ENCODE results near the gene SNRNP70.
"Not testable (repeated sequence)": the region's sequence is repeated elsewhere in the genome, so short reads cannot be mapped to it uniquely, and the experiment has no call there.

SNRNP70 gene

DNA sequence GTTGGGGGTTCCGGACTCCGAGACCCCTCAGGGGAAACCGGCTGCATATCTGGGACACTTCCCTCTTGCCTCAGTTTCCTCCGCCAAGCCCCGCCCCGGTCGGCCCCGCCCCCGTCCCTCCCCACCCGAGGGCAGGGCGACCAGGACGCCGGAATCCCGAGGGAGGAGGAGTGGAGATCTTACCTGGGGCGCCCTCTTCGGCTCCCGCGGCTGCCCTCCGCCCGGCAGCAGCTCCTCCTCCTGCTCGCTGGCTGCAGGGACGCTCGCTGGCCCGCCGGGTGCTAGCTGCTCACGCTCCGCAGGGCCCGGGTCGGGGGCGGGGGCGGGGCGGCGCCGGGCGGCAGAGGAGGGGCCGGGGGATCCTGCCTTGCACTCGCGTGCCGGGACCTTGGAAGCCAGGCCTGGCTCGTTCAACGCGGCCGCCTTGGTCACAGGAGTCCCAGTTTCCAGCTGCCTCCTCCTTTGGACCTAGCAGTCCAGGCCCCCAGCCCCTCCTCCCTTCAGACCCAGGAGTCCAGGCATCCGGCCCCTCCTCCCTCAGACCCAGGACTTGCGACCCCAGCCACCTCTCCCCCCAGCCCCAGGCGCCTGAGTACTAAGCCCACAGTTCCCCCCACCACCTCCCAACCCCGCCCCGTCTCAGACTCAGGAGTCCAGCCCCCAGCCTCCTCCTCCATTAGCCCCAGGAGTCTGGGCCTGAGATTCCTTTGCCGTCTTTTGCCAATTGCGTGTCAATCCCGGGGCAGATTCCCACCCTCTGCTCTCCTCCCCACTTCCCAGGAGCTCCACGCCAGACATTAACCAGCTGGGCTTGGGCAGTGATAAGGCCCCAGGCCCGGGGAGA, 20.3 kb upstream of the SNRNP70 start, which contains the start of gene NTF4:
NTF4 (minus strand) TSS at position 51 of the 844 bp plus-strand sequence. CDS start 2,821 bp downstream, outside the sequence.
- no peak for DNase-seq
- ATAC-seq: no peak

DNA sequence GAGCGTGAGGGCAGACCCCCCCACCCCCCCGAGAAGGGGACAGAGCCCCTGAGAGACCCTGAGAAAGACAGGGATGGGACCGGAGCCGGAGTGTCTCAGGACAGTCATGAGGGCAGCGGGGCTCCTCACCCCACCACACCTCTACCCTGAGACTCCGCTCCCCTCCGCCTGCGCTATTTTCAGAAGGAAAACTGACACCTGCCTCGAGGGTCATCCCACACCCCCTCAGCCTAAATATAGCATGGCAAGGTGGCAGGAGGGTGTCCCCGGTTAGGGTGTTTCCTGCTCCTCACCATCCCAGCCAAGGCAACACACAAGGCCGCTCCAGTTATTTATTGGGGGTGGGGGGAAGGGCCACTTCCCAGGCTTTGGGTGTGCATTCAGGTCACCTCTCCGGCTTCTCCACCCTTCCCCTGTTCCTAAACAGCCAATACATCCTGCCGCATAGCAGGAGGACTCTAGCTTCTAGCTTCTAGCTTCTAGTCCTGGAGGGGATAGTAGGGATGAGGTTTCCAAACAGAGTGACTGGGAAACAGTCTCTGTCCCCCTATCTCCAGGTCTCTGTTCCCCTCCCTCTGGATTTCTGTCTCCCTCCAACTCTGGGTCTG, 19.2 kb upstream of the SNRNP70 start:
- ATAC-seq: no peak
- no peak for DNase-seq

DNA sequence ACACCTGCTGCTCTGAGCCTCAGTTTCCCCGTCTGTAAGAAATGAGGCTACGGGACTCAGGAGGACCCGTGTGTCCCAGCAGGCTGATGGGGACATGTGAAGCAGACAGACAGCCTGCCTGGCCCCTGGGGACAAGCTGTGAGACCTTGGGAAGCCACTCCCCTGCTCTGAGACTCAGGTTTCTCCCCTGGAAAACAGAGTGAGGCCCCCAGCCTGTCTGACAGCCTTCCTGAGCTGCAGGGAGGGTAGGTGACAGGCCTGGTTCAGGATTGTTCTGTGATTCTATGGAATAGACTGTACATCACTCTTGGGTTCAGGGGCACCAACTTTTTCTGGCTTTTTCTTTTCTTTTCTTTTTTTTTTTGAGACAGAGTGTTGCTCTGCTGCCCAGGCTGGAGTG, 17.7 kb upstream of the SNRNP70 start:
- DNase-seq: no peak
- ATAC-seq: no peak

DNA sequence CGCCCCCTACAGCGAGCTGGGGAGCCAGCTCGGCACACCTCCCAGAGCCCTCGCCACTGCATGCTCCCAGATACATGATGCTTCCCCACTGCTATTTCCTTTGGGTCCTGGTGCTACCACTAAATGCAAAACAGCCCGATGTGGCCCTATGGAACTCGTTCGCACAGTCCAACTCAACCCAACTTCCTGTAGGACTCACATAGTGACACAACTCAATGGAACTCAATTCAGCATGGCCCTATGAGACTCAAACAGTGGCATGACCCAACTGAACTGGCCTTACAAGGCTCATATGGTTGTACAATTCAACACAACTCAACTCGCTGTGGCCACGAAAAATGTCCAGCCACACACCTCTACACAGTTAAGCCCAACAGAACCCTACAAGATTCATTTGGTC, 16.2 kb upstream of the SNRNP70 start:
- no peak for ATAC-seq
- DNase-seq: no peak

DNA sequence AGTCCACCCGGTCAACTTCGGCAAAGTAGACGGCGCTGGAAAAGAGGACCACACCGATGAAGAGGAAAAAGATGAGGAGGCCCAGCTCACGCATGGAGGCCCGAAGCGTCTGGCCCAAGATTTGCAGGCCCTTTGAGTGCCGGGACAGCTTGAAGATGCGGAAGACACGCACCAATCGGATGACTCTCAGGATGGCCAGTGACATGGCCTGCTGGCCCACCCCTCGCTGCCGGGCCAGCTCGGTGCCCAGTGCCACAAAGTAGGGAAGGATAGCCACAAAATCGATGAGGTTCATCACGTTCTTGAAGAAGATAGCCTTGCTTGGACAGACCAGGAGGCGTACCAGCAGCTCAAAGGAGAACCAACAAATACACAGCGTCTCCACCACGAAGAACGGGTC, 14.8 kb upstream of the SNRNP70 start:
- no peak for ATAC-seq

DNA sequence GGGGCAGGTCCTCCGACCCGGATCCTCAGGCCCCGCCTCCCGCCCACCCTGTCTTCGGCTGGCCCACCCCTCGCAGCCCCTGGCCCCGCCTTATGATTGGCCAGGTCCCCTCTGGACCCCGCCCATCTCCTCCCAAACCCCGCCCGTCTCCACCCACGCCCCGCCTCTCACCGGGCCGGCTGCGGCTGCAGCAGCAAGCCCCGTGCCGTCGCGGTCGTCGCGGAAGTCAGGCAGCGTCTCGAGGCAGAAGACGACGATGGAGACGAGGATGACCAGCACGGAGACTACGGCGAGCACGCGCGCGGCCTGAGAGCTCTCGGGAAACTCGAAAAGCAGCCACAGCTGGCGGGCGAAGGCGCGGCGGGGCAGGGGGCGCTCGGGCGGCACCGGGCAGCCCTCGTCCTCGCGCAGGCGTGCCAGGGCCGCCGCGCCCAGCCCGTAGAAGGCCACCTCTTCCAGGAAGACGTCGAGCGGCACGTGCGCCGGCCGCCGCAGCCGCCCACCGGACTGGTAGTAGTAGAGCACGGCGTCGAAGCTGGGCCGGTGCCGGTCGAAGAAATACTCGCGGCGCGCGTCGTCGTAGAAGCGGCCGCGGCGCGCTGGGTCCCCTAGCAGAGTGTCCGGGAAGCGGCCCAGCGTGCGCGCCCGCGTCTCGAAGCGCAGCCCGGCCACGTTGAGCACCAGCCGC, 13.2 kb upstream of the SNRNP70 start:
- no peak for ATAC-seq
- peak; percentile 30 for DNase-seq

More for the DNA sequence above, 14.8 kb upstream of the SNRNP70 start:
- DNase-seq: no peak

- DNase-seq (peak; percentile 28), ATAC-seq (no peak)
Observed at GRCh38 chr19:49073514-49074378, 11.5 kb upstream of the SNRNP70 start.

GRCh38 chr19:49074869-49075268, 10.4 kb upstream of the SNRNP70 start:
- ATAC-seq, DNase-seq: not testable (repeated sequence)

- no peak for DNase-seq
- ATAC-seq: no peak
Observed at GRCh38 chr19:49080392-49080791, 4.9 kb upstream of the SNRNP70 start.

DNA sequence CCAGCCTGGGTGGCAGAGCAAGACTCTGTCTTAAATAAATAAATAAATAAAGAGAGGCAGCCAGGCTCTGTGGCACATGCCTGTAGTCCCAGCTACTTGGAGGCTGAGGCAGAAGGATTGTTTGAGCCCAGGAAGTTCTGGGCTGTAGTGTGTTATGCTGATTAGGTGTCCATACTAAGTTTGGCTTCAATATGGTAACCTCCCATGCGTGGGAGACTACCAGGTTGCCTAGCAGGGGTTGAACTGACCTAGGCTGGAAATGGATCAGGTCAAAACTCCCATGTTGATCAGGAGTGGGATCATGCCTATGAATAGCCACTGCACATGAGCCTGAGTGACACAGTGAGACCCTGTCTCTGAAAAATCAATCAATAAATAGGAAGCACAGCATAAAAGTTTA, 4.0 kb upstream of the SNRNP70 start:
- no peak for DNase-seq
- ATAC-seq: no peak

GRCh38 chr19:49084206-49085019, 838 bp upstream of the SNRNP70 start:
- DNase-seq (no peak), ATAC-seq (no peak)

- no peak for ATAC-seq
Observed at GRCh38 chr19:49085868-49086232, 599 bp downstream of the SNRNP70 start.

DNA sequence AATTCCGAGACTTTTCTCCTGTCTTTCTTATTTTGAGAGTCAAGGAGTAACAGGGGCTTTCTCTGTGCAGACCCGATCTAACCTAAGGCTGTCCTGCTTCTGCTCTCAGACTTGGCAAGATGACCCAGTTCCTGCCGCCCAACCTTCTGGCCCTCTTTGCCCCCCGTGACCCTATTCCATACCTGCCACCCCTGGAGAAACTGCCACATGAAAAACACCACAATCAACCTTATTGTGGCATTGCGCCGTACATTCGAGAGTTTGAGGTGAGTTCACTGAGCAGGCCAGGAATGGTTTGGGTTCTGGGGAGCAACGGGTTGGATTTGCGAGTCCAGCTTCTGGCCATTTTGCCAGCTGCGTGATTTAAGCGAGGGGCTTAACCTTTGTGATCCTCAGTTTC, 1.0 kb downstream of the SNRNP70 start:
- no peak for DNase-seq
- ATAC-seq: no peak

More at GRCh38 chr19:49085868-49086232, 599 bp downstream of the SNRNP70 start:
- DNase-seq: no peak

DNA sequence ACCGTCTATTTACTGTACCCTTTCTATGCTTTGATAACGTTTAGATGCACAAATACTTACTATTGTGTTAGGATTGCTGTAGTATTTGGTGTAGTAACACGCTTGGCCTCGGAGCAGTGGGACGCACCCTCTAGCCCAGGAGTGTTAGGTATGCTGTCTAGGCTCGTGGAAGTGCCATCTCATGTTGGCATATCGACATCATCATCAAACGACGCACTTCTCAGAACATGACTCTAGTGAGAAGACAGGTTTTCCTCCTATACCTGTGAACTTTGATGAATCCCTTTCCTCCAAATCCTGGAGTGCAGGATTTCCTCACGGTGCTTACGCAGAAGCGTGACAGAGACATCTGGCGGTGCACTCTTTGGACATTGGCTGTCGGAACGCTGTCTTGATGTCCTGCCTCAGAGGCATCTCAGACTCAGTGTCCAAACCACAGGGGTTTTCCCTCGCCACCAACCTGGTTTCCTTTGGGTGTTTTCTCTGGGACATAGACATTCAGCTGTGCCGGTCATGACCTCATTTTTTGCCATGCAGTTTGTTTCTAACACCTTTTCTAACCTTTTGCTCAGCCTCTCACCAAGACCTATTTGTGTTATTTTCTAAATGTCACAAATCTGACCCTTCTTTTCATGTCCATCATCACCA, 6.3 kb downstream of the SNRNP70 start:
- DNase-seq: no peak
- no peak for ATAC-seq

- no peak for DNase-seq
- ATAC-seq: no peak
Observed at GRCh38 chr19:49092686-49093085, 7.4 kb downstream of the SNRNP70 start.

- ATAC-seq (no peak), DNase-seq (no peak)
Observed at GRCh38 chr19:49094505-49095482, 9.5 kb downstream of the SNRNP70 start.

DNA sequence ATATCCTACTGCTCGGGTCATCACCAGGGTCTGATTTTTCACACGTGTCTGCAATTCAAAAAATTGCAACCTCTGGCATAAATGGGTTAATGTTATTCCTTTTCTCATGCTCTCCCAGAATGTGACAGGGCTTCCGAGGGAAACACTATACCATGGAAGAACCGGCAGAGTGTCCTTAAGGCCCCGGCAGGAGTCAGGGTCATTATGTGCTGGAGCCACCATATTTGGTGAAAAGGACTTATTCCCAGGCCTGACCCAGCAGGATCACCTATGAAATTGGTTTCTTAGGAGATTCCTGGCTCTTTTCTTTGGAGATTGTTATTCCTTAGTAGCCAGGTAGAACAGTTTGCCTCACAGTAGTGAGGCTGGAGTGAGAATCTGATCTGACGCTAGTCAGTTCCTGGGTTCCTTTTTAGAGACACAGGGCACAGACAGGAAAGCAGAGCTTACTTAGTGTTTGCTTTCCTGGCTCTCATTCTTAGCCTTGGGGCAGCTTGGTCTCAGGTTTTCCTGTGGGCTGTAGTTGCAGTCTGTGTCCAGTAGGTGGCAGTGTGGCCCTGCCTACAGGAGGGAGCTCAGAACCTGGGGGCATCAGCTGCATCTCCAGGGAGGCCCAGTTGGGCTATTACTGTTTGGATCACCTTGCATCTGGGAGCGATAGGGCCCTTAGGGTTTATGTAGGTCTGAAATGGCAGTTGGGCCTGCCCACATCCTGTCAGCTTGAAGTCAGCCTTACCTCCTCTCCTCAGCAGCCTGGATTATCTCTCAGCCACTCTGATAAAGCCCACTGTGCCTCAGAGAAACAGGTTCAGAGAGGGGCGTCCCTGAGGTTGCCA, 12.4 kb downstream of the SNRNP70 start:
- ATAC-seq: peak; percentile 80
- DNase-seq: peak; percentile 71

GRCh38 chr19:49098795-49099194, 13.5 kb downstream of the SNRNP70 start:
- DNase-seq (no peak), ATAC-seq (no peak)

Measured in stimulated activated naive CD8-positive, alpha-beta T cell treated with anti-CD3 and anti-CD28 coated beads, Interleukin-15, Interleukin-2, amounts not matched to agents 100 U/mL and 50 U/mL, for 24 hours (primary cell).